GM03348 (cell line): ENCODE data around the gene INSIG1.
A peak's percentile ranks its signal among the peaks of the same experiment; 100 is the strongest.

Source experiments
- DNase-seq: peaks from one replicate; pipeline ENCODE4 v3.0.0; 2012; ENCODE audit warnings: low spot score

Gene INSIG1

DNA sequence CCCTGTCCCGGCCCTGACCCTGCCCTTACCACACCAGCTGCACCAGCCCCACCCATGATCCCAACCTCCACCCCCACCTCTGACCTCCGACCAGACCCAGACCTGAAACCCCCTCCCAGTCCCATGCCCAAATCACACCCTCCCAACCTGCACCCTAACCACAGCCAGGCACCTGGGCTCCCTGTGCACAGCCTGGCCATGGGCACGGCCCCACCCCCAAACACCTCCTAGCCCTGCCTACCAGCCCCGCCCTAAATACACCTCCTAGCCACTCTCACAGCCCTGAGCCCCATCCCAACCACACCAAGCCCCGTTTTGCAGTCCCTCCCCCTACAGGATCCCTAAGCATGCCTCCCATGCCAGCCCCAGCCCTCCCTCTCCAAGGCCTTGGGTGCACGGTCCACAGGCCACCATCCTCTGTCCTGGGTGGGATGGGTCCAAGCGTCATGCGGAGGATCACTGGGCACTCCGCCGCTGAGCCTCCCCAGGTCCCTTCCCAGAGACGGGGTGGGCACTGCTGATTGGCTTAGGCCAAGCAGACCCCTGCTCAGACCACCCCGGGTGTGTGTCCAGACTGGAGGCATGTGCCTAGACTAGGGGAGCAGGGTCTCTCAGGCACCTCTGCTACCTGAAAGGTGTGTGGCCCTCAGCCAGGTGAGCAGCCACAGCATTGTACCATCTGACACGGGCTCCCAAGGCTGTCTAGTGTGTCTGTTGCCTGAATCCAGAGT, 30.1 kb downstream of the INSIG1 start:
- DNase-seq: no peak

GRCh38 chr7:155329225-155329624, 31.5 kb downstream of the INSIG1 start:
- DNase-seq: no peak

DNA sequence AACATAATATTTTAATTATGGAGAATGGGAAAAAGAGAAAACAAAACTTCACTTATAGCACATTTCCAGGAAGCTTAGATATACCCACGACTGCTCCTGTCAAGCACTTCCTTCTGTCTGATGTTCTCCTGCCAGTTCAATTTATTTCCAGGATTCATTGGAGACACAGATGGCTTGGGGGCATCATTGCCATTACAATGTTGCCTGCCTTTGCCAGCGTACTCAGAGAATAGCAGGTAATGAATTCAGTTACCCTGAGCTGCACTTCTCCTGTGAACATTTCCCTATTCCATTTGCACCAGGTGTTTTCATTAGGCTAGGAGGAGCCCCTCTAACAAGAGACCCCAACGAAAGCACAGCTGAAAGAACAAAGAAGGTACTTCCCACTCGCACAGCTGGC, 33.7 kb downstream of the INSIG1 start:
- DNase-seq: no peak

- DNase-seq: no peak
These were observed 35.9 kb downstream of the INSIG1 start for GRCh38 chr7:155333346-155334234.

GRCh38 chr7:155336812-155337602, 39.3 kb downstream of the INSIG1 start:
- DNase-seq: no peak

GRCh38 chr7:155337946-155338631, 40.4 kb downstream of the INSIG1 start:
- DNase-seq: no peak

- DNase-seq: no peak
These were observed 41.1 kb downstream of the INSIG1 start for GRCh38 chr7:155338632-155339320.

DNA sequence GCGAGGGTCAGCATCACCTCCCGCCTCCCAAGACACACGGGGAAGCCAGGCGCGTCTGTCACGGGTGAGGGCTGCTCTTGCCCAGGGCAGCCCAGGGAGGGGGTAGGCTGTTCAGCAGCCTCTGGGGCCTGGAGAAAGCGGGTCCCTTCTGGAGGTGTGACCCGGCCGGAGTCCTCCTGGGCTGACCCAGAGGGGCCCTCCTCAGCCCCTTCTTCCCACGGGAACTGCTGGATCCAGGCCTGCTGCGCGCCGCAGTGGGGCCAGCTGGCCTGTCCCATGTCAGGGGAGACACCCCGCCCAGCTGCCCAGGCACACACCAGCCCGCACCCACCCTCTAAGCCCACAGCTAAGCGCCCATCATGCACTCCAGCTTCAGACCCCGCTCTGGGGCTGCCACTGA, 41.8 kb downstream of the INSIG1 start:
- DNase-seq: no peak

GRCh38 chr7:155340071-155340531, 42.4 kb downstream of the INSIG1 start:
- no peak for DNase-seq

DNA sequence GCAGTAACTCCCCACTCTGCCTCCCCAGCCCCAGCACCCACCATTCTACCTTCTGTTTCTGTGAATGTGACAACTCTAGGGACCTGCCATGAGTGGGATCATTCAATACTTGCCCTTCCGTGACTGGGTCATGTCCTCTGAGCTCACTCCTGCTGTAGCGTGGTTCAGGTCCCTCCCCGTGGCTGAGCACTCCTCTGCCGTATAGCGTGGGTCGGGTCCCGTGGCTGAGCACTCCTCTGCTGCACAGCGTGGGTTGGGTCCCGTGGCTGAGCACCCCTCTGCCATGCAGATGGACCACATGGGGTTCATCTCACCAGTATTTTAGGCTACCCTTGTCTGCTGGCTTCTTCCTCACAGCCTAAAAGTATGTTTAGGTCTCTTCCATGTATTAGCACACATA, 43.0 kb downstream of the INSIG1 start:
- DNase-seq: no peak

GRCh38 chr7:155341463-155341983, 43.8 kb downstream of the INSIG1 start:
- no peak for DNase-seq

GRCh38 chr7:155342313-155342712, 44.6 kb downstream of the INSIG1 start:
- DNase-seq: no peak

- DNase-seq: no peak
These were observed 45.5 kb downstream of the INSIG1 start for GRCh38 chr7:155343150-155343549.

- no peak for DNase-seq
These were observed 46.0 kb downstream of the INSIG1 start for GRCh38 chr7:155343661-155344121.

GRCh38 chr7:155344270-155344617, 46.6 kb downstream of the INSIG1 start:
- no peak for DNase-seq

GRCh38 chr7:155344618-155345433, 47.1 kb downstream of the INSIG1 start:
- peak; percentile 96 for DNase-seq

GRCh38 chr7:155345490-155345889, 47.8 kb downstream of the INSIG1 start:
- DNase-seq: no peak

- DNase-seq: no peak
These were observed 48.6 kb downstream of the INSIG1 start for GRCh38 chr7:155346285-155346684.

DNA sequence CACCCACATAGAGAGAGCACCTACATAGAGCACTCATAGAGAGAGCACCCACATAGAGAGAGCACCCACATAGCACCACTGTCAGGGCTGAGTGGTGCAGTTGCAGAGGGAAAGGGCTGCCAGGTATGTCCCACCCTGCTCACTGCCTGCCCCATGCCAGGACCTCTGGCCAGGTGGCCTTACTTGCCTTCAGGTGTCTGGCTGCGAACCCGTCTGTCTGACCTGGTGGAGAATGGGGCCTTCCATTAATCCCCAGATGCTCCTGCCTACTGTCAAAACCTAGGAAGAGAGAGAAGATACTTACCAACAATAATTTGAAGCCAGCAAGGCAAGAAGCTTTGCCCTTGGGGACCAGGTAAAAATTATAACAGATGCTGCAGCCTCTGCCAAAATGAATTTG, 51.1 kb downstream of the INSIG1 start:
- no peak for DNase-seq
